D721Med (cell line): Measurements from ENCODE around the gene PTPRT.
"Not testable (repeated sequence)": the region's sequence is repeated elsewhere in the genome, so short reads cannot be mapped to it uniquely, and the experiment has no call there.

Source experiments
- DNase-seq: peaks from one replicate; pipeline ENCODE4 v3.0.0; 2011; ENCODE audit warnings: low spot score; ENCODE audit not compliant: insufficient read length
- FAIRE-seq: peaks from 2 replicates; lab custom pipeline; 2011; peaks lifted over from hg19 to GRCh38; lab: Jason Lieb, UNC
- CTCF ChIP-seq: IDR thresholded peaks from 2 replicates; pipeline ENCODE4 v1.5.1; 2012; ENCODE audit warnings: mild to moderate bottlenecking, control low read depth; ENCODE audit not compliant: insufficient read depth; ENCODE audit errors: missing control alignments

PTPRT gene

DNA sequence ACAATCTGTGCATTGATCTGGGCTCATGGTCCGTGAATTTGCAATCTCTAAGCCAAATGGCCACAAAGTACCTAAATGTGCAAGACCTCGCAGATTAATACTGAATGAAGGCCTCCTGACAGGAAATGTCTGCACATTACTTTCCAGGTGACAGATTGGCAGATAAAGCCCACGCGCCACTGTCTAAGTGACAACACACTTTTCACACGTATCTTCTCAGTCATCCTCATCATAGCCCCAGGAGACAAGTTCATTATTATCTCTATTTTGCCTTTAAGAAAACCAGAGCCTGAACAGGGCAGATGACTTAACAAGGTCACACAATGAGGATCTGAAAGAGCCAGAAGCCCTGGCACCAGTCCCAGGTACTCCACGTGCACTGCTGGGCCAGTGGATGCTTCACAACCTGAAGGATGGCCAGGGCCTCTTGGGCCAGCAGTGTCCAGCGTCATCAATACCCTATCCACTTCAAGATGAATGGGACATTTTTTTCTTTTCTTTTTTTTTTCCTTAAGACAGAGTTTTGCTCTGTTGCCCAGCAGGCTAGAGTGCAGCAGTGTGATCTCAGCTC lies 266.3 kb downstream of the PTPRT start:
- no peak for TF ChIP-seq CTCF
- DNase-seq (no peak), FAIRE-seq (no peak)

DNA sequence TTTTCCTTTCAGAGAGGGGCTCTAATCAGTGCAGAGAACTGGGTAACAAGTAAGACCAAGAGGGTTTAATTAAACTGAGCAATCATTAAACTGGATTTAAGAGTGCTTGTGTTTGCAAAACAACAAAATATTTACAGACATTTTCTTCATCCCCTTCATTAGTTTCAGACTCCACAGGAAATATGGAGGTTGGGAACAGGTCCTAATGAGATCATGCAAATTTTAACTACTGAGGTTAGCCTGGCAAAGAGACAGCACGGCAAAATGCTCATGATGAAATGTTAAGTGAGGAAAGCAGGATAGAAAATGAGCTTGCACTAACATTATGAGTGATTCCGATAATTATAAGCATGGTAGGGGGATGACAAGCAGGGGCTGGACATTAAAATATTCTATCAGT lies 268.9 kb downstream of the PTPRT start:
- FAIRE-seq (no peak), DNase-seq (no peak)
- TF ChIP-seq CTCF: no peak

DNA sequence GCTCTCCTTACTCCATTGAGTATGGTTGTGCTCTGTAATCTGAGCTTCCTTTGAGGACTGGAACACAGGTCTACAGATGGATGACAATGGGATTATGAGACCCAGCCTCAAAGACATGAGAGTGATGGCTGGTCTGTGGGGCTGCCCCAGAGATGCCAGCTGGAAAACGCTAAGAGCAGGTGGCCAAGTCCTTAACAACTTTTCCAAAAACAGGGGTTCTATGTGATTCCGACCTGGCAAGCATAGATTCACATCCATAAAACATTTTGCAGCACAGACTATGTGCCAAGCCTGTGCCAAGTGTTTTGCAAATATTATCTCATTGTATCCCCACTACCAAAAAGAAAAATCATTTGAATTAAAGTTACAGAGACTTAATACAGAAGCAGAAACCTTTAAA lies 270.4 kb downstream of the PTPRT start:
- DNase-seq (no peak), FAIRE-seq (no peak)
- TF ChIP-seq CTCF: no peak

DNA sequence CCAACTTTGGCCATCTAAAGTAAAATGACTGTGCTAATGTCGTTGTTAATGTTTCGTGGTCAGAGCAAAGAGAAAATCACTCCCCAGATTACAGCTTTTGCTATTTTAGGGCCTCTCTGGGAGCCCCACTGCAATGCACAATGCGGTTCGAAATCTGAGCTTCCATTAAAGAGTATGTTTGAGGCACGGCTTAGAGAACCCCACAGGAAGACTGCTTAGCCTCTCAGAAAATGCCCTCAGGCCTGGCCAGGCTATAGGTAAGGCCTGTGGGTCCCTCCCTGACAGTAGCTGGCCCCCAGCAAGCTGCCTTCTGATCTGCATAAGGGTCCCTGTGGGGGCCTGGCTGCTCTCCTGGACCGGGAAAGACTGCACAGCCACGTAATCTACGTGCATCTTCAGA lies 274.6 kb downstream of the PTPRT start:
- TF ChIP-seq CTCF: no peak
- DNase-seq (no peak), FAIRE-seq (no peak)

DNA sequence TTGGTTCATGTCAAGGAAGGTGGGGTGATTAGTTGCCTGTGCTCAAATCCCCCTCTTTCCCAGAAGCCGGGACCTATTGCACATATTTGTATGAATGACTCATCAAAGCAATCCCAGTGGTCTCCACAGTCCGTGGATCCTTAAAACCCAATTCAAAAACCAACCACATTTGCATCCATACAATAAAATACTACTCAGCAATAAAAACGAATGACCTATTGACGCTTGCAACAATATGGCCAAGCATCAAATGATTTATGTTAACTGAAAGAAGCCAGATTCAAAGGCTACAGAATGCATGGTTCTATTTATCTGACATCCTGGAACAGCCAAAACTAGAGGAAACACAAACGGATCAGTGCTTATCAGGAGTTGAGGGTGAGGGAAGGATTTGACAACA lies 275.4 kb downstream of the PTPRT start:
- DNase-seq (no peak), FAIRE-seq (no peak)
- no peak for TF ChIP-seq CTCF

- not testable (repeated sequence) for DNase-seq, FAIRE-seq
These were observed 278.9 kb downstream of the PTPRT start for GRCh38 chr20:42910808-42911207.

DNA sequence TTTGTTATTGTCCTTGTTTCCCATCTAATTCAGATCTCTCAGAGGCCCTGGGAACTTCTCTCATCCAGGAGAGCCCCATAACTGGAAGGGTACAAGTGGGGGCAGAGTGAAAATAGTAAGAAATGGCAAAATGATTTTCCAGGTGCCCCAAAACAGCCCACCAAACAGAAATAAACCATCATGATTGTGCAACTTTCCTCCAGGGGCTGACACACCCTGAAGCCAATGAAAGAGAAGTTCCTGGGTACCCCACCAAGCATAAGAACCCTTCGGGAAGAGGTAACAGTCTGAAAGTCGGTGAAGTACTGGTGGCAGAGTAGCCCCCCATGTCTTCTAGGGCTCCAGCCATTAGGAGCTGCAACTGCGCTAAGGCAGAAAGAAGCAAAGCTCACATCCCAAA lies 282.0 kb downstream of the PTPRT start:
- DNase-seq (no peak), FAIRE-seq (no peak)
- no peak for TF ChIP-seq CTCF

- TF ChIP-seq CTCF: no peak
- no peak for FAIRE-seq
These were observed 283.6 kb downstream of the PTPRT start for GRCh38 chr20:42906120-42906519.

More at GRCh38 chr20:42906120-42906519, 283.6 kb downstream of the PTPRT start:
- no peak for DNase-seq
